ENCODE results near the gene PTPN3.
"Not testable (repeated sequence)": the region's sequence is repeated elsewhere in the genome, so short reads cannot be mapped to it uniquely, and the experiment has no call there.

PTPN3 gene

GRCh38 chr9:109498195-109499092 lies at the start of gene PTPN3:
Gene PTPN3, minus strand, starts transcription at chr9:109498307. Its CDS starts 34,873 bp downstream, at chr9:109463434.
- no peak for DNase-seq

GRCh38 chr9:109544954-109545353 lies 46.8 kb upstream of the PTPN3 start:
- not testable (repeated sequence) for DNase-seq

- DNase-seq: no peak
Measured at GRCh38 chr9:109542922-109543321, 44.8 kb upstream of the PTPN3 start.

- no peak for DNase-seq
Measured at GRCh38 chr9:109538346-109538745, 40.2 kb upstream of the PTPN3 start.

- DNase-seq: no peak
Measured at GRCh38 chr9:109537288-109537687, 39.2 kb upstream of the PTPN3 start.

- no peak for DNase-seq
Measured at GRCh38 chr9:109536859-109537258, 38.8 kb upstream of the PTPN3 start.

- no peak for DNase-seq
Measured at GRCh38 chr9:109535365-109535764, 37.3 kb upstream of the PTPN3 start.

GRCh38 chr9:109534151-109534550 lies 36.0 kb upstream of the PTPN3 start:
- no peak for DNase-seq

GRCh38 chr9:109532652-109533051 lies 34.5 kb upstream of the PTPN3 start:
- DNase-seq: not testable (repeated sequence)

- no peak for DNase-seq
Measured at GRCh38 chr9:109522106-109522505, 24.0 kb upstream of the PTPN3 start.

- peak; percentile 63 for DNase-seq
Measured at GRCh38 chr9:109520475-109521132, 22.5 kb upstream of the PTPN3 start.

- no peak for DNase-seq
Measured at GRCh38 chr9:109519366-109519765, 21.3 kb upstream of the PTPN3 start.

- DNase-seq: no peak
Measured at GRCh38 chr9:109518621-109519335, 20.7 kb upstream of the PTPN3 start.

GRCh38 chr9:109517901-109518377 lies 19.8 kb upstream of the PTPN3 start:
- no peak for DNase-seq

GRCh38 chr9:109513871-109514270 lies 15.8 kb upstream of the PTPN3 start:
- DNase-seq: no peak

GRCh38 chr9:109512170-109512756 lies 14.2 kb upstream of the PTPN3 start:
- no peak for DNase-seq

- no peak for DNase-seq
Measured at GRCh38 chr9:109510506-109510905, 12.4 kb upstream of the PTPN3 start.

GRCh38 chr9:109510042-109510441 lies 11.9 kb upstream of the PTPN3 start:
- not testable (repeated sequence) for DNase-seq

- no peak for DNase-seq
Measured at GRCh38 chr9:109509611-109510010, 11.5 kb upstream of the PTPN3 start.

GRCh38 chr9:109507421-109507838 lies 9.3 kb upstream of the PTPN3 start:
- DNase-seq: peak; percentile 4

- DNase-seq: peak; percentile 17
Measured at GRCh38 chr9:109506097-109506712, 8.1 kb upstream of the PTPN3 start.

GRCh38 chr9:109504689-109505088 lies 6.6 kb upstream of the PTPN3 start:
- DNase-seq: no peak

Measured in kidney glomerular epithelial cell (primary cell).